Esophagus muscularis mucosa (tissue), 4 donors: ENCODE results near the gene LDB3. TPM values are rescaled to one million over a fixed set of nuclear protein-coding genes. Genes with fewer than 3 reads are reported as not detected.

Experiments
- DNase-seq: peaks from one replicate; pipeline ENCODE4 v3.0.0-alpha.2; 2017; ENCODE audit errors: extremely low spot score
- H3K27ac ChIP-seq, 4 donors: fragments of 200-600 bp; sonication (generic); replicated peaks in 1 of 4; 1 replicate in 3 of 4; 2 replicates in 1 of 4; pipeline ENCODE4 v1.5.1; 2016 to 2019; ENCODE audit warnings: mild to moderate bottlenecking in 1 of 4
- H3K27me3 ChIP-seq, 4 donors: fragments of 200-600 bp; sonication (generic); one replicate each; pipeline versions ENCODE4 v1.5.1 to v1.6.0; 2016 to 2019
- H3K36me3 ChIP-seq, 4 donors: fragments of 200-600 bp; sonication (generic); one replicate each; pipeline ENCODE4 v1.5.1; 2016 to 2019
- H3K4me1 ChIP-seq, 4 donors: fragments of 200-600 bp; sonication (generic); one replicate each; pipeline ENCODE4 v1.5.1; 2016 to 2019
- H3K4me3 ChIP-seq, 4 donors: fragments of 200-600 bp; sonication (generic); 1 replicate in 2 of 4; 2 replicates in 2 of 4; pipeline ENCODE4 v1.5.1; 2016 to 2019; ENCODE audit warnings: mild to moderate bottlenecking in 4 of 4, moderate library complexity in 1 of 4
- H3K9me3 ChIP-seq, 4 donors: fragments of 200-600 bp; sonication (generic); 1 replicate in 3 of 4; 2 replicates in 1 of 4; pipeline ENCODE4 v1.5.1; 2016 to 2019
- EP300 ChIP-seq: sonication (generic); formaldehyde crosslinking; IDR thresholded peaks from one replicate; pipeline ENCODE4 v1.6.1; 2017; ENCODE audit warnings: antibody characterized with exemption
- POLR2A ChIP-seq: fragments of 450-650 bp; IDR thresholded peaks from one replicate; pipeline ENCODE4 v1.6.1; 2017; ENCODE audit warnings: antibody characterized with exemption, moderate library complexity, mild to moderate bottlenecking, low read depth
- POLR2AphosphoS5 ChIP-seq, 2 donors: sonication (generic); formaldehyde crosslinking; IDR thresholded peaks; one replicate each; pipeline ENCODE4 v1.6.1; 2017; ENCODE audit warnings: antibody characterized with exemption in 2 of 2
- WGBS: methylation state at CpG from one replicate; pipeline ENCODE4 v1.1.5; 2018; 5-methylcytosine and 5-hydroxymethylcytosine counted together
- intact Hi-C: fragments of 100-400 bp; cut with DNase I; formaldehyde crosslinking; loops from one replicate; pipeline ENCODE4 v1.15.1; 2023
- total RNA-seq, 4 donors: library from RNA; depleted of rRNA; stranded (reverse); fragments of >200 nt; gene quantifications; one replicate each; pipeline versions ENCODE4 v1.1.0 to v1.2.1, GENCODE V29; 2016
- TF ChIP-seq, protein P1 (sequence below), 3 experiments: fragments of 200-600 bp in 2 of 3; fragments of 450-650 bp in 1 of 3; sonication (generic) in 2 of 3; IDR thresholded peaks; one replicate each; pipeline ENCODE4 v1.5.1; 2017 to 2019; ENCODE audit warnings: antibody characterized with exemption in 3 of 3, mild to moderate bottlenecking in 2 of 3, moderate library complexity in 1 of 3

LDB3 gene
- total RNA-seq, 4 donors from 2014 or later = 12.6 to 42.3 (median 21.6) TPM

DNA sequence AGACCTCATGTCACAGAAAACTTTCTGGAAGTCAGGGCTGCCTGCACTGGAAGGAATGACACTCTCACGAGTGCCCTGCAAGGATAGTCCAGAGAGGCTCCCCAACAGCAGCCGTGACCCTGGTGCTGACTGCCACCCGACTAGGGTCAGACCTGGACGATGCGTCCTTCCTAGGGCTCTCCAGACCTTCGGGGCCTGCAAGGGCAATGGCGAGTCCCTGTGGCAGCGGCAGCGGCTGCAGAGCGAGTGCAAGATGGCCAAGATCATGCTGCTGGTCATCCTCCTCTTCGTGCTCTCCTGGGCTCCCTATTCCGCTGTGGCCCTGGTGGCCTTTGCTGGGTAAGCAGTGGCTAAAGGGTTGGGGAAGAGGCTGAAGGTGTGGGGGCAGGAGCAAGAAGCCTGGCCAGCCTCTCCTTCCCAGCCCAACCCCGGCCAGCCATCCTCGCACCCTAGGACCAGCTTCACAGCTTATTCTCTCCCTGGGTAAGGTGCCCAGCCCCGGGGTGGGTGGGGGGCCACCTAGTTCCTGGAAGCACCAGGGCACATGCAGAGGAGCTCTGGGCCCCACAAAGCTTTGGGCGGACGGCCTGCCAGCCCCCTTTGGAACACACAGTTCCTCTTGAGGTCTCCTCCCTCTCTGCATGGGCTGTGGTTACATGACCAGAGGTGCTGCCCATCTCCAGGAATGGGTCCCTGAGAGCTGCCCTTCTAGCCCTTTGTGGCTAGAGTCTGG, 8.4 kb upstream of the LDB3 start:
- WGBS = 99% methylated on average over 10 of the region's 17 CpGs
- H3K27ac ChIP-seq = no peak overlapping the region
- no peaks in the 10 kb centered on the region for H3K36me3 ChIP-seq
- H3K9me3 ChIP-seq = no peaks in the 10 kb centered on the region
- peaks cover 24 to 42% (median 28%) of the 10 kb centered on the region in 4 donors for H3K4me1 ChIP-seq
- no peak overlapping the region for H3K4me3 ChIP-seq
- no peak for DNase-seq
- intact Hi-C loops = no loop called here
- TF ChIP-seq POLR2AphosphoS5 (IDR thresholded peaks at IDR 0.05) (no peak), EP300 (no peak)
- no peaks in the 10 kb centered on the region for H3K27me3 ChIP-seq

DNA sequence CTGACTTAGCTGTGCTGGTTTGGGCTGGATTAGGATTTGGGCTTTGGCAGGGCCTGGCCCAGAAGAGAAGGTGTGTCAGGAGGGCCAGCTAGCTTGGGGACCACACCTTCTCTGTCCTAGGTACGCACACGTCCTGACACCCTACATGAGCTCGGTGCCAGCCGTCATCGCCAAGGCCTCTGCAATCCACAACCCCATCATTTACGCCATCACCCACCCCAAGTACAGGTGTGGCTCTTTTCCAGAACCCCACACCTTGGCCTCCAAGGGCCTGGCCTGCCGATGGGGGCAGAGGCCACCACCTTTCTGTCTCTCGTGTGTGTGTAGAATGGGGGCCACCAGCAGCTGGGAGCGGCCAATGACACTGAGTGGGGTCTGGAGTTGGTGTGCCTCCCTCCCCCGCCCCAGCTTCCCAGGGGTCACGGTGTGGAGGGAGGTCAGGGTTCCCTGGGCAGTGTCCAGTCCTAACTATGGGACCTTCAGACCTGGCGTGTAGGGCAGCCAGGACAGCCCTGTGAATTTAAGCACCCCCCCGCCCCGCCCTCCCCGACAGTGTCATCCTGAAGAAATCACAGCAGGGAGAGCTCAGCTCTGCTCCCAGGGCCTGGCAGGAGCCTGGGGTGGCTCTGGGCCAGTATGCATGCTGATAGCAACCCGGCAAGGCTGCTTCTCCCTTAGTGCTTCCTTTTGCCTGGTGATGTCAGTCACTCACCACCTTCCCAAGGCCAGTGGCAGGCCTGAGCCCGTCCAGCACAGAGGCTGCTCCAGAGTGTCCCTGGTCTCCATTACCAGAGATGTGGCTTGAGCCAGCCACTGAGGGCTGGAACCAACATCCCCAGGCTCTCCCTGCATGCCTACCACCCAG, 6.9 kb upstream of the LDB3 start:
- Histone ChIP-seq H3K36me3 (no peaks in the 10 kb centered on the region), H3K27ac (peak overlapping the region in 3 of 4 donors; percentile 20 to 37 (median 30)), H3K4me3 (no peak overlapping the region), H3K4me1 (peaks cover 35 to 54% (median 42%) of the 10 kb centered on the region in 4 donors), H3K27me3 (no peaks in the 10 kb centered on the region), H3K9me3 (no peaks in the 10 kb centered on the region)
- TF ChIP-seq, protein P1, sequence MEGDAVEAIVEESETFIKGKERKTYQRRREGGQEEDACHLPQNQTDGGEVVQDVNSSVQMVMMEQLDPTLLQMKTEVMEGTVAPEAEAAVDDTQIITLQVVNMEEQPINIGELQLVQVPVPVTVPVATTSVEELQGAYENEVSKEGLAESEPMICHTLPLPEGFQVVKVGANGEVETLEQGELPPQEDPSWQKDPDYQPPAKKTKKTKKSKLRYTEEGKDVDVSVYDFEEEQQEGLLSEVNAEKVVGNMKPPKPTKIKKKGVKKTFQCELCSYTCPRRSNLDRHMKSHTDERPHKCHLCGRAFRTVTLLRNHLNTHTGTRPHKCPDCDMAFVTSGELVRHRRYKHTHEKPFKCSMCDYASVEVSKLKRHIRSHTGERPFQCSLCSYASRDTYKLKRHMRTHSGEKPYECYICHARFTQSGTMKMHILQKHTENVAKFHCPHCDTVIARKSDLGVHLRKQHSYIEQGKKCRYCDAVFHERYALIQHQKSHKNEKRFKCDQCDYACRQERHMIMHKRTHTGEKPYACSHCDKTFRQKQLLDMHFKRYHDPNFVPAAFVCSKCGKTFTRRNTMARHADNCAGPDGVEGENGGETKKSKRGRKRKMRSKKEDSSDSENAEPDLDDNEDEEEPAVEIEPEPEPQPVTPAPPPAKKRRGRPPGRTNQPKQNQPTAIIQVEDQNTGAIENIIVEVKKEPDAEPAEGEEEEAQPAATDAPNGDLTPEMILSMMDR (IDR thresholded peaks at IDR 0.05) = no peak
- TF ChIP-seq POLR2A (no peak), EP300 (no peak), POLR2AphosphoS5 (IDR thresholded peaks at IDR 0.05) (no peak)
- 75% methylated on average over 13 of the region's 17 CpGs for WGBS
- DNase-seq = no peak
- intact Hi-C loops = no loop called here

DNA sequence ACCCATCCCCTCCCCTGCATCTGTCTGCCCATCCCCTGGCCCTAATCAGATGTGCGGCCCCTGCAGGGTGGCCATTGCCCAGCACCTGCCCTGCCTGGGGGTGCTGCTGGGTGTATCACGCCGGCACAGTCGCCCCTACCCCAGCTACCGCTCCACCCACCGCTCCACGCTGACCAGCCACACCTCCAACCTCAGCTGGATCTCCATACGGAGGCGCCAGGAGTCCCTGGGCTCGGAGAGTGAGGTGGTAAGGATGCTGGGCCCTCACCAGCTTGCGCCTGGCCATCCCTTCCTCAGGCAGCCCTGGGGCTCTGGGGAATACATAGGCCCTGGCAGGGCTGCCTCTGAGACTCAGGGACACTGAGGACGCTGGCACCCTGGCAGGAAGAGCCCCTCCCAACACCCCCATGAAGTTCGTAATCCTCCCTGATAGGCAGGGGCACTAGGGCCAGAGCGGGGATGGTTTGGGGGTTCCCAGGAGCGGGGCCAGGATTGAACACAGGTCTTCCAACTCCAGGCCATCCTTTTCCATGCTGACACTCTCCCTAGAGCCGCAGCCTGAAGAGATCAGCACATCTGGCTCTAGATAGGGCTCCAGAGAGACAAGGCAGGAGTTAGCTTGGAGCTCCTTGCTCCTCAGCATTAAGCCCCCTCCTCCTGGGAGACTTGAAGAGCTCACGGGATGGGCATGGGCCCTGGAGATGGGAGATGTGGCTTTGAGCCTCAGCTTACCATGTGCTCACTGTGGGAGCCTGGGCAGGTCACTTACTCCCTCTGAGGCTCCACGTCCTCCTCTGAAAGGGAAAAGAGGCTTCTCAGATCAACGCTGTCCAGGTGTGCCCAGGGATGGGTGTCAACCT, 5.9 kb upstream of the LDB3 start:
- H3K4me3 ChIP-seq = no peak overlapping the region
- H3K4me1 ChIP-seq = peaks cover 45 to 63% (median 52%) of the 10 kb centered on the region in 4 donors
- no peaks in the 10 kb centered on the region for H3K9me3 ChIP-seq
- H3K27ac ChIP-seq = peak overlapping the region in 3 of 4 donors; percentile 20 to 37 (median 30)
- 91% methylated on average over 16 of the region's 19 CpGs for WGBS
- H3K27me3 ChIP-seq = no peaks in the 10 kb centered on the region
- no peaks in the 10 kb centered on the region for H3K36me3 ChIP-seq
- TF ChIP-seq POLR2A (no peak), EP300 (no peak), POLR2AphosphoS5 (IDR thresholded peaks at IDR 0.05) (no peak)
- TF ChIP-seq, protein P1 (IDR thresholded peaks at IDR 0.05) = no peak
- no peak for DNase-seq
- intact Hi-C loops = no loop called here

DNA sequence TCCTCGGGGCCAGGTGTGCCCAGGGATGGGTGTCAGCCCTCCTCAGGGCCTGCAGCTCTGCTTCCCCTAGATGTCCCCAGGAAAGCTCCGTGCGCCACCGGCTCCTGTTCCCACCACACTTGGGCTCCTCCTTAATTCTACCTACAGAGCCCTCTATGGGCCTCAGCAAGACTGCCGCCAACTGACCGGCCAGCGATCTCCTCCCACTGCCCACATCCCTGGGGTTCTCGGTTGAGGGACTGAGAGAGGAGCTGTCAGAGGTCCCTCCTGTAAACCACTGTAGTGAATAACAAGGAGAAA, 5.3 kb upstream of the LDB3 start:
- intact Hi-C loops = no loop called here
- Histone ChIP-seq H3K36me3 (no peaks in the 10 kb centered on the region), H3K4me1 (peaks cover 51 to 69% (median 58%) of the 10 kb centered on the region in 4 donors), H3K9me3 (no peaks in the 10 kb centered on the region), H3K4me3 (no peak overlapping the region), H3K27ac (no peak overlapping the region), H3K27me3 (no peaks in the 10 kb centered on the region)
- WGBS = 92% methylated on average over 8 of the region's 8 CpGs
- no peak for DNase-seq
- TF ChIP-seq POLR2A = no peak
- TF ChIP-seq, protein P1 (IDR thresholded peaks at IDR 0.05) = no peak
- no peak for TF ChIP-seq POLR2AphosphoS5 (IDR thresholded peaks at IDR 0.05)
- TF ChIP-seq EP300 = no peak
